NCI-H1417 treated with DMSO at 0.1 percent for 48 hours (cell line): Measurements from ENCODE around the gene MOB1B.
"Not testable (repeated sequence)": the region's sequence is repeated elsewhere in the genome, so short reads cannot be mapped to it uniquely, and the experiment has no call there.

Experiments
- DNase-seq: peaks from one replicate; lab custom pipeline; 2025; lab: John Stamatoyannopoulos, UW

The MOB1B gene

GRCh38 chr4:70901984-70902576, at the start of gene MOB1B:
Gene MOB1B (plus strand): TSS chr4:70902369. CDS start chr4:70902537, 168 bp downstream.
- DNase-seq: no peak

- DNase-seq: no peak
These were observed 46.7 kb upstream of the MOB1B start for GRCh38 chr4:70855464-70855863.

DNA sequence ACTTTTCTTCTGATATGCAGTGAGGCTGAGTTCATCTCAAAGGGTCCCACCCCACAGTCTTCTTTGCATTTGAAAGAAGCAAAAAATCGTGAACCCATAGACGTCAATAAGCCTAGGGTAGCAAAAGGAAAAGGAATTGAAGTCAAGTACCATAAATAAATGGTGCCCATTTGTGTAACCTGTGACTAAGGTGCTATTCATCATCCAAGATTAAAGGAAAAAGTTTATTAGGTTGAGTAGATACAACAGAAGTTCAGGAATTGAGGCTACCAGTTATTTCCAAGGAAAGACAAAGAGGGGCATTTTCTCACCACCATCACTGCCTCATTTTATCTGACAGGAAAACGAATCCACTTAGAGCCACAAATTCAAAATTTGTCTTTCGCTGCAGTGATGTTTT, 43.7 kb upstream of the MOB1B start:
- DNase-seq: no peak

GRCh38 chr4:70859066-70859465, 43.1 kb upstream of the MOB1B start:
- DNase-seq: no peak

- no peak for DNase-seq
These were observed 38.9 kb upstream of the MOB1B start for GRCh38 chr4:70863099-70863790.

GRCh38 chr4:70868778-70869177, 33.4 kb upstream of the MOB1B start:
- DNase-seq: no peak

DNA sequence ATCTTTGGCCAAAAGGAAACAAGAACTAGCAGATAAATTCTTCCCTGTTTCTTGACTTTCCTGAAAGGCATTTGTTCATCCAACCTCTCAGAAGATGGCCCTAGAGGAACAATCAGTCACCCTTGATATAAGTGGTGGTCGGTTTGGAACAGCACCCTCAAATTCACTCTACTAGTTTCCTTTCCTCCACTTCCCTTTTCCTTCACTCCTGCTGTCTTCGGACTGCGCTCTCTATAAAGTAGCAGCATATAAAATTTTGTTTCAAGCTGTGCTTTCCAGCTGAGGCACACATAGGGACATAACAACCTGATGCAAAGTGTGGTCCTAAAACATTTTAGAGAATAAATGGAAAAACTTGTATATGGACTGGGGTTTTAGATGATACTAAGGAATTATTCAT, 29.0 kb upstream of the MOB1B start:
- no peak for DNase-seq

- DNase-seq: no peak
These were observed 27.7 kb upstream of the MOB1B start for GRCh38 chr4:70874268-70875156.

- DNase-seq: no peak
These were observed 24.6 kb upstream of the MOB1B start for GRCh38 chr4:70877556-70877955.

- DNase-seq: no peak
These were observed 21.4 kb upstream of the MOB1B start for GRCh38 chr4:70880739-70881138.

DNA sequence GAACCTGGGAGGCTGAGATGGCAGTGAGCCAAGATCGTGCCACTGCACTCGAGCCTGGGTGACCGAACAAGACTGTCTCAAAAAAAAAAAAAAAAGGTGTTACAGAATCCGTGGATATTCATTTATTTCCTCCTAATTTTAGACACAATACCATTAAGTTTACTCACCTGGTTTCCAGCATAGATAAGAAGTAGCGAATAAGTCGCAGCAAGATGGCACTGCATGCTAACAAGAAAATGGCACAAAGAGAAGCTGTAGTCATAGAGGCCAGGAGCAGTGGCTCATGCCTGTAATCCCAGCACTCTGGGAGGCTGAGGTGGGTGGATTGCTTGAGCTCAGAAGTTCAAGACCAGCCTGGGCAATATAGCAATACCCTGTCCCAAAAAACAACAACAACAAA, 17.0 kb upstream of the MOB1B start:
- no peak for DNase-seq

DNA sequence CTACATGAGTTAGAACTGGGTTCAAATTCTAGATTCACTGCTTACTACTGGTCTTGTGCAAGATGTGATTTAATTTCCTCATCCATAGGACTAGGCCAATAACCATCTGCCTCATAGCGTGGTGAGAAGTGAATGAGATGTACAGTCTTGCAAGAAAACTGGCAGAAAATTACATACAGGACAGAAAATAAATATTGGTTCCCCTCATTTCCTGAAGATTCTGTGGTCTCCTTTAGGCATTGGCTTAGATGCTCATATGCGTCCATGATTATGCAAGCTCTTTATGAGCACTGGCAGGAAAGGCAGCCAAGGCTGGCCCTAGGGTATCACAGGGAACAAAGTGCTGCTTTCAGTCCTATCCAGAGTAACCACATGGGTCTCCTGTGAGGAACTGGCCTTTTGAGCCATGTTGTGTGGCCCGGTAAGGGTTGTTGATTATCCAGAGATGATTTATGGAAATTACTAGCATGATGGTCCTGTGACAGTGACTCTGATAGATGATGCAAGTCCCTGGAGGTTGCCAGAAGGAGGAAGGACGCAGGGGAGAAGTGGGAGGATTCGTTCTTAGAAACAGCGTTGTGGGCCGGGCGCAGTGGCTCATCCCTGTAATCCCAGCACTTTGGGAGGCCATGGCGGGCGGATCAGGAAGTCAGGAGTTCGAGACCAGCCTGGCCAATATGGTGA, 9.9 kb upstream of the MOB1B start:
- DNase-seq: no peak

GRCh38 chr4:70893790-70894189, 8.4 kb upstream of the MOB1B start:
- no peak for DNase-seq

DNA sequence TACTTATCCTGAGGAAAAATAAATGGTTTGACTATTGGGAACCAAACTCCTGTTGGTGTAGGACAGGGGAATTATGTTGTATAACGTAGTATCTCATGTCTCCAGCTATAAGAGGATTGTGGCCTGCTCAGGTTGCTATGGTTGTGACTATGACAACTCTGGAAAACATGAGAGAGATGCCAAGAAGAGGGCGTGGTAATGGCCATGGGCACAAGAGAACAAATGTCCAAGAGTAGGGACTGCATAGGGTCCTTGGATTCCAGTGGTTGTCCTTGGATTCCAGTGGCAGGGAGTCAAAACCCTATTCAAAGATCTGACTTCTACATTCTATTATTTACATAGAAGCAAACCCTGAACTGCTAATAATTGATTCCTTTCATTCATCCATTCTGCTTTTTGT, 6.8 kb upstream of the MOB1B start:
- DNase-seq: no peak

GRCh38 chr4:70895811-70896491, 6.2 kb upstream of the MOB1B start:
- no peak for DNase-seq

DNA sequence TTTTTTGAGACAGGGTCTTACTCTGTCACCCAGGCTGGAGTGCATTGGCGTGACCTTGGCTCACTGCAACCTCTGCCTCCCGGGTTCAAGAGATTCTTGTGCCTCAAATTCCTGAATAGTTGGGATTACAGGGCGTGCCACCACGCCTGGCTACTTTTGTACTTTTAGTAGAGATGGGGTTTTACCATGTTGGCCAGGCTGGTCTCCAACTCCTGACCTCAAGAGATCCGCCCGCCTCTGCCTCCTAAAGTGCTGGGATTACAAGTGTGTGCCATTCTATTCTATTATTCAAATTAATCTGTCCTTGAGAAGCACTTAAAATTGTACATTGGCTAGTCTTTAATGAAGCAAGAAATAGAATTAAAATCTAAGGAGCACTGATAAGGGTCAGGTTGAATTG, 3.6 kb upstream of the MOB1B start:
- not testable (repeated sequence) for DNase-seq

DNA sequence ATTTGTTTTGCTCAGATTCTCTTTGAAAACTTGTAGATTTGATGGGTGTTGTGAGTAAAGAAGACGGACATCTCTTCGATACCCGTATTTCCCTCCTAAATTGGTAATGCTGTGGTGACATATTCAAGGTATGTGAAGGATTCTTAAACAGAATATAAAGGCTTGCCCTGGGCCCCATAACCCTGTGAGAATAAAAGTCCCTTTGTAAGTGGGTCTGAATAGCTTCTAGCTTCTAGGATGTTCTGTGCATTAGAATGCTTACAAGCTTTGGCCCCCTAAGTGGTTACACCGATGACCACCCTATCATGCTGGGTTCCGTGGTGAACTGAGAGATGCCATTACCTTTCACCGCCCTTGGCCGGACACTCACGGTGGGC, 574 bp upstream of the MOB1B start:
- no peak for DNase-seq

DNA sequence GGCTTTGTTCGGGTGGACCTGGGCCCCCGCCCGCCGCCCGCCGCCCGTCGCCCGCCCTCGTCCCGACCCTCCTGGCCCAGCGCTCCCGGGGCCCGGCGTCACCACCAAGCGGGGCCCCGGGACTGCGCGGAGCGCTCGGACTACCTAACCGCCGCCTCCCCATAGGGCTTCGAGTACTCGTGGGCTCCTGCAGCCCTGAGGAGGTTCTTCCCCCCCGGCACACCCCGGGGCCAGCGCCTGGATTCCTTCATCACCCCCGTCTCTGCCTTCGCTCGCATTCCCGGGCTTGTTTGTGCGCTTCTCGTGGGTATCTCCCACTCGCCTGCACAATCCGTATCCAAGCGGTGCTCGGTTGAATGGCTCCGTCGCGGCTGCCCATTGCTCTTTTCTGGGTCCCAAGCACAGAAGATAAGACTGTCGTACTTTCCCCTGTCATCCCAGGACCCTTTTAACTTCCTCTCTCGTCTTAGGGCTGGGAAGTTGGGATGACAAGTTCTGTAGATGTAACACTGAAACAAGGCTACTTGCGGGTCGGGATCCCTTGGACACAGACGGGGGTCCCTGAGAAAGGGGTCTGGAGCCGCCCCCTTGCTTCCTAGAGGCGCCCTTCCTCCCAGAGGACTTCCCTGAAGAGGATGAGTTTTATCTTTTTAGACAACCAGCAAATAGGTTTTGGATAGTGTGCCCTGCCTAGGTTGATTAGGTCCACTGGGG, 565 bp downstream of the MOB1B start:
- DNase-seq: no peak

- DNase-seq: no peak
These were observed 1.1 kb downstream of the MOB1B start for GRCh38 chr4:70903291-70903603.

DNA sequence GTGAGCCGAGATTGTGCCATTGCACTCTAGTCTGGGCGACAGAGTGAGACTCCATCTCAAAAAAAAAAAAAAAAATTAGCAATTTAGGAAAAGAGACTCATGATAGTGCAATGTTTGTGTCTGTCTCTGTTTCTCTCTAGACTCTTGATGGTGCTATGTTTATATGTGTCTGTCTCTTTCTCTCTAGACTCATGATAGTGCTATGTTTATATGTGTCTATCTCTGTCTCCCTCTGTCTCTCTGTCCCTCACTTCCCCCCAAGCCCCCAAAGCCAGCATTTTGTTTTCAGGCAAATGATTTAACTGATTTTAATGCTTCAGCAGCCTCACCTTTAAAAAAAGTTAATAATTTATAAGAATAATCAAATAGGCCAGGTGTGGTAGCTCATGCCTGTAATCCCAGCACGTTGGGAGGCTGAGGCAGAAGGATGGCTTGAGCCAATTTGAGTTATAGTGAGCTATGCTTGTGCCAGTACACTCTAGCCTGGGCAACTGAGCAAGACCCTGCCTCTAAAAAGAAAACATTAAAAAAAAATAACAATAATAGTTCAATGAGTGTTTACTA, 6.9 kb downstream of the MOB1B start:
- DNase-seq: no peak

DNA sequence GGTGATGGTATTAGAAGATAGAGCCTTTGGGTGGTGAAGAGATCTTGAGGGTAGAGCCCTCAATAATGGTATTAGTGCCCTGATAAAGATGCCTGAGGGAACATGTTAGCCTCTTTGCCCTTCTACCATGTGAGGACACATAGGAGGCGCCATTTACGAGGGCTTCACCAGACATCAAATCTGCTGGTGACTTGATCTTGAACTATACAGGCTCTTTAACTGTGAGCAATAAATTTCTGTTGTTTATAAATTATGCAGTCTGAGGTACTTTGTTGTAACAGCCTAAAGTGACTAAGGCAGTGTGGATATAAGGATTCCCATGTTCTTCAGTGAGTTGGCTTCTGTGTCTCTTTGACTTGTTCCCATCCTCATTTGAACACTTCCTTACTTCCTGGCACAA, 11.8 kb downstream of the MOB1B start:
- DNase-seq: no peak
